ENCODE results near the gene ZNF77. TPM values are rescaled to one million over a fixed set of nuclear protein-coding genes. Genes with fewer than 3 reads are reported as not detected.

The ZNF77 gene
- total and polyA plus RNA-seq, 4 donors, result 0.90 to 3.5 (median 1.9) TPM

Other genes with a start within 250 kb of the ZNF77 start
- 1 to 10 TPM in 1 of 2 donors, under 1 TPM in 1; 0.75 to 1.1 TPM for gene GNG7, start 242.3 kb downstream of the ZNF77 start, total RNA-seq
- gene GNG7, start 242.3 kb downstream of the ZNF77 start, polyA plus RNA-seq, result 1 to 10 TPM; 1.1 to 1.9 TPM
- gene DIRAS1, start 223.6 kb downstream of the ZNF77 start, total RNA-seq, result under 1 TPM; 0.08 to 0.09 TPM
- gene DIRAS1, start 223.6 kb downstream of the ZNF77 start, polyA plus RNA-seq, result under 1 TPM in 1 of 2 donors, not detected in 1; 0.01 TPM
- gene SLC39A3, start 205.0 kb downstream of the ZNF77 start, total RNA-seq, result 10 to 100 TPM; 19.8 to 29.0 TPM
- gene SLC39A3, start 205.0 kb downstream of the ZNF77 start, polyA plus RNA-seq, result 10 to 100 TPM; 20.1 to 28.2 TPM
- 10 to 100 TPM; 16.7 to 23.2 TPM for gene SGTA, start 161.7 kb downstream of the ZNF77 start, total RNA-seq
- 10 to 100 TPM; 18.9 to 38.4 TPM for gene SGTA, start 161.7 kb downstream of the ZNF77 start, polyA plus RNA-seq
- gene THOP1, start 159.5 kb downstream of the ZNF77 start, total RNA-seq, result 10 to 100 TPM; 45.6 to 56.2 TPM
- gene THOP1, start 159.5 kb downstream of the ZNF77 start, polyA plus RNA-seq, result 10 to 100 TPM; 39.1 to 43.8 TPM
- gene ZNF554, start 125.1 kb downstream of the ZNF77 start, total RNA-seq, result 1 to 10 TPM; 2.7 to 3.3 TPM
- gene ZNF554, start 125.1 kb downstream of the ZNF77 start, polyA plus RNA-seq, result 1 to 10 TPM in 1 of 2 donors, under 1 TPM in 1; 0.94 to 1.5 TPM
- 1 to 10 TPM; 2.4 to 2.8 TPM for gene ZNF555, start 103.5 kb downstream of the ZNF77 start, total RNA-seq
- gene ZNF555, start 103.5 kb downstream of the ZNF77 start, polyA plus RNA-seq, result 1 to 10 TPM; 1.3 to 2.0 TPM
- gene ZNF556, start 77.6 kb downstream of the ZNF77 start, total RNA-seq, result under 1 TPM in 1 of 2 donors, not detected in 1; 0.08 TPM
- gene ZNF556, start 77.6 kb downstream of the ZNF77 start, polyA plus RNA-seq, result not detected
- gene ZNF57, start 44.0 kb downstream of the ZNF77 start, total RNA-seq, result 1 to 10 TPM; 1.4 to 2.8 TPM
- 1 to 10 TPM; 1.3 to 2.1 TPM for gene ZNF57, start 44.0 kb downstream of the ZNF77 start, polyA plus RNA-seq
- 1 to 10 TPM in 1 of 2 donors, under 1 TPM in 1; 0.47 to 1.7 TPM for gene TLE6, start 32.6 kb upstream of the ZNF77 start, total RNA-seq
- 1 to 10 TPM in 1 of 2 donors, under 1 TPM in 1; 0.78 to 2.8 TPM for gene TLE6, start 32.6 kb upstream of the ZNF77 start, polyA plus RNA-seq
- gene TLE2, start 84.3 kb upstream of the ZNF77 start, total RNA-seq, result 1 to 10 TPM; 4.5 to 9.3 TPM
- gene TLE2, start 84.3 kb upstream of the ZNF77 start, polyA plus RNA-seq, result 1 to 10 TPM; 3.6 to 7.0 TPM
- 10 to 100 TPM; 48.0 to 61.7 TPM for gene TLE5, start 117.5 kb upstream of the ZNF77 start, total RNA-seq
- gene TLE5, start 117.5 kb upstream of the ZNF77 start, polyA plus RNA-seq, result 100 to 1,000 TPM in 1 of 2 donors, 10 to 100 TPM in 1; 47.2 to 166 TPM
- 10 to 100 TPM; 16.9 to 19.6 TPM for gene GNA11, start 149.4 kb upstream of the ZNF77 start, total RNA-seq
- 10 to 100 TPM; 12.5 to 20.2 TPM for gene GNA11, start 149.4 kb upstream of the ZNF77 start, polyA plus RNA-seq
- gene GNA15, start 191.1 kb upstream of the ZNF77 start, total RNA-seq, result 10 to 100 TPM in 1 of 2 donors, 1 to 10 TPM in 1; 1.6 to 10.4 TPM
- 1 to 10 TPM in 1 of 2 donors, under 1 TPM in 1; 0.11 to 1.2 TPM for gene GNA15, start 191.1 kb upstream of the ZNF77 start, polyA plus RNA-seq
- 10 to 100 TPM in 1 of 2 donors, 1 to 10 TPM in 1; 3.1 to 11.0 TPM for gene S1PR4, start 233.8 kb upstream of the ZNF77 start, total RNA-seq
- gene S1PR4, start 233.8 kb upstream of the ZNF77 start, polyA plus RNA-seq, result 1 to 10 TPM in 1 of 2 donors, under 1 TPM in 1; 0.93 to 1.2 TPM
- gene NCLN, start 241.0 kb upstream of the ZNF77 start, total RNA-seq, result 10 to 100 TPM; 29.5 to 42.6 TPM
- 10 to 100 TPM; 34.2 to 50.8 TPM for gene NCLN, start 241.0 kb upstream of the ZNF77 start, polyA plus RNA-seq